ENCODE results near the gene CROCC. TPM values are rescaled to one million over a fixed set of nuclear protein-coding genes. Genes with fewer than 3 reads are reported as not detected.
"Not testable (repeated sequence)": the region's sequence is repeated elsewhere in the genome, so short reads cannot be mapped to it uniquely, and the experiment has no call there.

CROCC gene
- total RNA-seq, 1 donor from 2014 or later: 30.7 TPM

GRCh38 chr1:16914928-16915626 is 6.7 kb upstream of the CROCC start:
- DNase-seq: not testable (repeated sequence)

- DNase-seq: no peak
These were observed 6.1 kb upstream of the CROCC start for GRCh38 chr1:16915627-16915973.

- DNase-seq: not testable (repeated sequence)
These were observed 5.5 kb upstream of the CROCC start for GRCh38 chr1:16916036-16916880.

GRCh38 chr1:16918371-16918770 is 3.4 kb upstream of the CROCC start:
- no peak for DNase-seq

- DNase-seq: not testable (repeated sequence)
These were observed 2.6 kb upstream of the CROCC start for GRCh38 chr1:16918936-16919665.

- no peak for DNase-seq
These were observed 780 bp upstream of the CROCC start for GRCh38 chr1:16920951-16921350.

- no peak for DNase-seq
These were observed 735 bp downstream of the CROCC start for GRCh38 chr1:16922466-16922865.

- DNase-seq: no peak
These were observed 1.2 kb downstream of the CROCC start for GRCh38 chr1:16922885-16923431.

- no peak for DNase-seq
These were observed 2.6 kb downstream of the CROCC start for GRCh38 chr1:16924216-16924918.

GRCh38 chr1:16924919-16925477 is 3.3 kb downstream of the CROCC start:
- no peak for DNase-seq

GRCh38 chr1:16925635-16926490 is 4.1 kb downstream of the CROCC start:
- DNase-seq: no peak

GRCh38 chr1:16926491-16927073 is 4.9 kb downstream of the CROCC start:
- peak; percentile 86 for DNase-seq

- DNase-seq: no peak
These were observed 5.5 kb downstream of the CROCC start for GRCh38 chr1:16927256-16927655.

- DNase-seq: no peak
These were observed 6.2 kb downstream of the CROCC start for GRCh38 chr1:16927711-16928485.

- DNase-seq: not testable (repeated sequence)
These were observed 7.7 kb downstream of the CROCC start for GRCh38 chr1:16929146-16930041.

GRCh38 chr1:16931206-16931934 is 9.6 kb downstream of the CROCC start:
- DNase-seq: not testable (repeated sequence)

- not testable (repeated sequence) for DNase-seq
These were observed 12.2 kb downstream of the CROCC start for GRCh38 chr1:16933945-16934344.

- DNase-seq: not testable (repeated sequence)
These were observed 14.8 kb downstream of the CROCC start for GRCh38 chr1:16936580-16936979.

All from tongue (tissue), 2 donors.